Measurements from ENCODE around the gene FXYD1.

- TF ChIP-seq, protein P1, sequence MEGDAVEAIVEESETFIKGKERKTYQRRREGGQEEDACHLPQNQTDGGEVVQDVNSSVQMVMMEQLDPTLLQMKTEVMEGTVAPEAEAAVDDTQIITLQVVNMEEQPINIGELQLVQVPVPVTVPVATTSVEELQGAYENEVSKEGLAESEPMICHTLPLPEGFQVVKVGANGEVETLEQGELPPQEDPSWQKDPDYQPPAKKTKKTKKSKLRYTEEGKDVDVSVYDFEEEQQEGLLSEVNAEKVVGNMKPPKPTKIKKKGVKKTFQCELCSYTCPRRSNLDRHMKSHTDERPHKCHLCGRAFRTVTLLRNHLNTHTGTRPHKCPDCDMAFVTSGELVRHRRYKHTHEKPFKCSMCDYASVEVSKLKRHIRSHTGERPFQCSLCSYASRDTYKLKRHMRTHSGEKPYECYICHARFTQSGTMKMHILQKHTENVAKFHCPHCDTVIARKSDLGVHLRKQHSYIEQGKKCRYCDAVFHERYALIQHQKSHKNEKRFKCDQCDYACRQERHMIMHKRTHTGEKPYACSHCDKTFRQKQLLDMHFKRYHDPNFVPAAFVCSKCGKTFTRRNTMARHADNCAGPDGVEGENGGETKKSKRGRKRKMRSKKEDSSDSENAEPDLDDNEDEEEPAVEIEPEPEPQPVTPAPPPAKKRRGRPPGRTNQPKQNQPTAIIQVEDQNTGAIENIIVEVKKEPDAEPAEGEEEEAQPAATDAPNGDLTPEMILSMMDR (IDR thresholded peaks at IDR 0.05): no peak
- no peak for TF ChIP-seq EP300 (IDR thresholded peaks at IDR 0.05; ENCODE audit: low read depth)
Observed at GRCh38 chr19:35140207-35140961, 1.8 kb downstream of the FXYD1 start.

Measured in transverse colon (tissue), 3 donors.